Ovary (tissue), 3 donors: ENCODE results near the gene PLA2G4D.

Source experiments
- CTCF ChIP-seq, 3 donors: fragments of 450-650 bp in 2 of 3; fragments of 200-600 bp in 1 of 3; IDR thresholded peaks; one replicate each; pipeline versions ENCODE4 v1.5.1 to v1.8.0; 2016 to 2022; ENCODE audit warnings: antibody characterized with exemption in 3 of 3, mild to moderate bottlenecking in 1 of 3
- EP300 ChIP-seq: sonication (generic); formaldehyde crosslinking; IDR thresholded peaks from one replicate; pipeline ENCODE4 v1.6.1; 2017; ENCODE audit warnings: antibody characterized with exemption
- POLR2A ChIP-seq: fragments of 450-650 bp; IDR thresholded peaks from one replicate; pipeline ENCODE4 v1.6.1; 2017; ENCODE audit warnings: antibody characterized with exemption, mild to moderate bottlenecking, moderate library complexity
- donor health status: DM: no; HTN: no; CAD: no.

- TF ChIP-seq CTCF (IDR thresholded peaks at IDR 0.05) (no peak), POLR2A (no peak), EP300 (no peak)
Measured at GRCh38 chr15:42089942-42090341, 4.4 kb downstream of the PLA2G4D start.
